IPS DF 4.7 (cell line): ENCODE measurements around the gene ZNF235.
"Not testable (repeated sequence)": the region's sequence is repeated elsewhere in the genome, so short reads cannot be mapped to it uniquely, and the experiment has no call there.

Experiments used
- DNase-seq: peaks from one replicate; pipeline ENCODE4 v3.0.0-alpha.2; 2013; ENCODE audit warnings: low spot score; ENCODE audit errors: extremely low read depth

Gene ZNF235

DNA sequence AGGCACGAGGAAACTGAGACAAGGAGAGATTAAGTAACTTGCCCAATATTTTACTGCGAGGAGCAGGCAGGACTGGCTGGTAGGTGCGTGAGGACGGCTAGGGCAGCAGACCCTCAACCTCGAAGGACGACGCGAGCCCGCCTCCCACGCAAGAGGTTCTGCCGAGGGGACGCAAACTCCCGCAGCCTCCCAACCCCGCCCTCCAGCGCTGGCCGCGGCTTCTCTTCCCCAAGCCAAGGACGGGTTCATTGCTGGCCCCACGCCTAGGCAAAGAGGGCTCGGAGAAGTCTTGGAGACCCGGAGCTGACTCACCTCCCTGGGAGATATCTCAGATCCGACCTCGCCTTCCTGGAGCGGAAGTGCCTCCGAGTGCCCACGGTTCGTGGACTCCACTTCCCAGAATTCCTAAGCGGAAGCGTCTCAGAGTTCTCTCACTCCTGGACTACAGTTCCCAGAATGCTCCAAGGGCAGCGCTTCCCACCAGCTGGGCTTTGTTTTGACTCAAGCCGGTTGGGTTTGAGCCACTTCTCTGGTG is at the start of gene ZNF235:
TSS of gene ZNF235 (minus strand) at position 367 of the 535 bp plus-strand sequence. CDS start 1,621 bp downstream, outside the sequence.
- DNase-seq, result peak; percentile 84

DNA sequence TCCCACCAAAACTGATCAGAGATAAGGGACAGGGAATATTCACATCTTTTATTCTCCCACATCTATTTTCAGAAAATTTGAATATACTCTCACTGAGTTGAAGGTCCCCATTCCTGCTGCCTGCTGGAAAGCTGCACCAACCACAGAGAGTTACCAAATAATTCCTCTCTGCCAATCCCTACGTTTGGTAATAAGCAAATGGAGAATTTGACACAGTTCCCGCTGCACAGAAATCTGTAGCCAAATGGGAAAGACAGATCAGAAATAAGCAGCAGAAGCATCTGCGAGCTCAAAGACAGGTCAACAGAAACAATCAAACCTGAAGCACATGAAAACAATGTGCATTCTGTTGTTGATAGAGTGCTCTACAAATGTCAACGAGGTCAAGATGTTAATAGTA is 41.7 kb upstream of the ZNF235 start:
- no peak for DNase-seq

DNA sequence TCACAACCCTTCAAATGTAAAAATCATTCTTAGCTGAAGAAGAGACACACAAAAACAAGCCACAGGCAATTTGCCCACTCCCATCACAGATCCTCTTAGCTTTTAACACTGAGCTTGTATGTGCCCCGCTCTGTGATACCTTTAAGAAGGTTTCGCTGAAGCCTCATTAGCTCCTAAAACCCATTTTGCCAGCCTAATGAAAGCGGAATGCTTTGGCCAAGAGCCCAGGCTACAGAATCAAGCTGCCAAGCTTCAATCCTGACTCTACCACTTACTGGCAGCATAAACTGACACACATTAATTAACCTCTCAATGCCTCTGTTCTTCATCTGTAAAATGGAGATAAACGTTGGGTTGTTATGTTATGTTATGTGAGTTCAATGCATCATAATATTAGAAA is 41.1 kb upstream of the ZNF235 start:
- no peak for DNase-seq

DNA sequence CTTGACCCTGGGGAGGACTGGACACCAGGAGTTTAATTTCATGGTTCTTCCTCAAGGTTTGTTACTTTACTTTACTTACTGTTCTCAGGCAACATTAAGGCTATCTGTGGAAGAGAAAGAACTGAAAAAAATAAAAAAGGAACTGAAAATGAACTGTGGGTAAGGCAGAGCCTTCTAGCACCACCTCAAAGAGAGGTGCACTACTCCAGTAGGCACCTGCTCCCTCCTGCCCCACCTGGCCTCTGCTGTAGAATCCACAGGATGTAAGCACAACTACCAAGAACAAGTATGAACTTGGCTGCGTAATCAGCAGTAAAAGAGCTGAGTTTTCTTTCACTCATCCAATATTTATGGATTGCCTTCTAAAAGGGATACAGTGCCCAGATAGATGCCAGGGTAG is 39.4 kb upstream of the ZNF235 start:
- DNase-seq, result no peak

DNA sequence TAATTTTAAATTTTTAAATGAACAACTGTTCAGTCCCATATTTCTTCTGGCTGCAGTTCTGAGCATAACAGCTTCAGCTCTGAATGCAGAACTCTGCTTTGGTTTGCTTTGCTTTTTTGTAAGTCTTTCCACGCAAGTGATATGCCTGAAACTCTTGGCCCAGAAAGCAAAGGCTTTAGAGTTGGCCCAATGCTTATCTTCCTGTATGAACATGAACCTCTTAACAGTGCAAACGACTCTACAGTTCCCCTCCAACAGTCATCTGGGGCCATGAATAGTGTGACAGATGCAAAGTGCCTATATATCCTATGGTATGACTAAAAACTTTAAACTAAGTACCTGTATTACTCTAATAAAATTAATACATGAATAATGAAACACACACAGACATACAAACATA is 37.0 kb upstream of the ZNF235 start:
- DNase-seq, result no peak

DNA sequence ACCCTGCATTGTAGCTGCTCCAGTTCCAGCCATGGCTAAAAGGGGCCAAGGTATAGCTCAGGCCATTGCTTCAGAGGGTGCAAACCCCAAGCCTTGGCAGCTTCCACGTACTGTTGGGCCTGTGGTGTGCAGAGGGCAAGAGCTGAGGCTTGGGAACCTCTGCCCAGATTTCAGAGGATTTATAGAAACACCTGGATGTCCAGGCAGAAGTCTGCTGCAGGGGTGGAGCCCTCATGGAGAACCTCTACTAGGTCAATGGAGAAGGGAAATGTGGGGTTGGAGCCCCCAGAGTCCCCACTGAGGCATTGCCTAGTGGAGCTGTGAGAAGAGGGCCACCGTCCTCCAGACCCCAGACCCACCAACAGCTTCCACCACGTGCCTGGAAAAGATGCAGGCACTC is 29.8 kb upstream of the ZNF235 start:
- DNase-seq, result not testable (repeated sequence)

DNA sequence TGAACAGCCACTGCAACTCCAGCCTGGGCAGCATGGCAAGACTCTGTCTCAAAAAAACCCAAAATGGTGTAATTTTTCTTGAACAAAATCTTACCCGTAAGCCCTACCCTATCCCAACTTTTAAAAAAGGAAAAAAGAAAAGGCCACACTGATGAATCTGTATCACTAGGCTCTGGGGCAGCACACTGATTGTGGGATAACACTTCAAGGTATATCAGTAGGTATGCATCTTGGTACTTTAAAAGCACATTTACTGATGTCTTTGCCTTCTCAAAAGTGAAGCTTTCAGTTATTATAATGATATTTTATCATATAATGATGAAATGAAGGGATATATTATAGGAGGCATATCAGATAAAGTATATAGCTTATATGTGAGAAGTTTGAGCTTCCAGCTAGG is 27.3 kb upstream of the ZNF235 start:
- no peak for DNase-seq

DNA sequence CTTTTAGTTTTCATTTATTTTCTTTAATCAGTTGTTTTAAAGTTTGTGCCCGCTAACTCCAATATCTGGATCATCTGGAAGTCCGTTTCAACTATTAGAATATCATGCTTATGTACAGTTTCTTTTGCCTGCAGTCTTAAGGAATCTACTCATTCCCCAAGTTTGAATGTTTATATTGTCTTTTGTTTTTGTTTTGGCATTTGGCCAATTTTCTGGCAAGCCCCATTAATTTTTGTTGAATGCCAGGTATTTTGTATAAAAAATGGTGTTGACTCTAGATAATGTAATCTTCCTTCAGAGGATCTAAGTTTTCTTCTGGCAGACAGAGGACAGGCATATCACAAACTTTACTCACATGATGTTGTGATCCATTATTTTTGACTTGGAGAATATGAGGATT is 11.1 kb upstream of the ZNF235 start:
- DNase-seq, result no peak

DNA sequence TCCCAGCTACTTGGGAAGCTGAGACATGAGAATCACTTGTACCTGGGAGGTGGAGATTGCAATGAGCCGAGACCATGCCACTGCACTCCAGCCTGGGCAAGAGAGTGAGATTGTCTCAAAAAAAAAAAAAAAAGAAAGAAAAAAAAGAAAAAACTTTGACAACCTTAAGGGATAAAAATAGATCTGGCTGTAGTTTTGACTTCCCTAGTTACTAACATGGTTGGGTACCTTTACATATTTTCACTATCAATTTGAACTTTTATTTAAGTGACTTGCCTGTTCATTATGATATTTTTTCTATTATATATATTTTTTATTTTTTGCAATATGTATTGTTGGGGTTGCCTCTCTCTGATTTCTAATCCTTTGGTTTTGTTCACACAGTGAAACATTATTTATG is 8.4 kb upstream of the ZNF235 start:
- no peak for DNase-seq

DNA sequence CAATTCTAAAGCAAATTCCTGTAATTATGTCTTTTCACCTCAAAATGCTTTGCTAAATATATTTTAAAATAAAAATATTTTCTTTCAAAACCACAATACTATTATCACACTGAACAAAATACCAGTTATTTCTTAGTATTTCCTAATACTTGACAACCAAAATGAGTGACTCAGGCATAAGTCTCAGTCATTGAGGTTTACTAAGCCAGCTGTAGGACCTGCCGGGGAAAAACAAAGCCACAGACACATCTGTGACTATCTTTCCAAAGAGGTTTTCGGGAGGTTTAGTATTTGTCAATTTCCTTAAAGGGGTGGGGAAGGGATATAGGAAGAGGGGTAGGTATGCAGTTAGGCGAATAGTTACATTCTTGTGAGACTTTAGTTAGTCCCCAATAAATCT is 3.2 kb upstream of the ZNF235 start:
- DNase-seq, result no peak

DNA sequence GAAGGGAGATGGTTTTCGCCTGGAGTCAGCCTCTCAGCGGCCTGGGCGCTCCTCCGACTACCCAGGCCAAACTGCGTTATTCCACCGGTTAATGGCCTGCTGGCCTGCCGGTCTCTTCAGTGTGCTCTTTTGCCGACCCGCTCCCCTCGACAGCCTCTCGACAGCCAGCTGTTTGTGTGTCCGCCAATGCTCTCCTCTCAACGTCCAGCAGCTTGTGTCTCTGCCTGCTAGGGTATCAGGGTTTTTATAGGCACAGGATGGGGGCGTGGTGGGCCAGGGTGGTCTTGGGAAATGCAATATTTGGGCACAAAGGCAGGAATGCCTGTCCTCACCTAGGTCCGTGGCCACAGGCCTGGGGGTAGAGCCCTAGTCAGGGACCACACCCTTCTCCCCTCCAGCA is 1.5 kb upstream of the ZNF235 start:
- DNase-seq, result no peak

DNA sequence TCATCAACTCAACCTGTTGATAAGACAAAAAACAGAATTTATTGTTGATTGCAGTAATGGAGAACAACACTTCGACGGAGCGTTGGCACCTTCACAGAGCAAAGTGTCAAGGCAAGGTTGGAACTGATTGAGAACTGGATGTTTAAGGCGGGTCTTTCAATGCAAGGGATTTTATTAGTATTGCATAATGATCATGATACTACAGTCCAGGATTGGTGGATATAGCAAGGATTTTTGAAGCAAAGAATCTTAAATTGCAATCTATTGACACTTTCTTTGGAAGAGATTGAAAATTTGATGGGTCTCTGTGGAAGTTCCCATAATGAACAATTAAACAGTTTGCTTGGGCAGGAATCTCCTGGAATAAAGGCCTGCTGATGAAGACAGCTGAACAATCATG is 632 bp upstream of the ZNF235 start:
- no peak for DNase-seq

DNA sequence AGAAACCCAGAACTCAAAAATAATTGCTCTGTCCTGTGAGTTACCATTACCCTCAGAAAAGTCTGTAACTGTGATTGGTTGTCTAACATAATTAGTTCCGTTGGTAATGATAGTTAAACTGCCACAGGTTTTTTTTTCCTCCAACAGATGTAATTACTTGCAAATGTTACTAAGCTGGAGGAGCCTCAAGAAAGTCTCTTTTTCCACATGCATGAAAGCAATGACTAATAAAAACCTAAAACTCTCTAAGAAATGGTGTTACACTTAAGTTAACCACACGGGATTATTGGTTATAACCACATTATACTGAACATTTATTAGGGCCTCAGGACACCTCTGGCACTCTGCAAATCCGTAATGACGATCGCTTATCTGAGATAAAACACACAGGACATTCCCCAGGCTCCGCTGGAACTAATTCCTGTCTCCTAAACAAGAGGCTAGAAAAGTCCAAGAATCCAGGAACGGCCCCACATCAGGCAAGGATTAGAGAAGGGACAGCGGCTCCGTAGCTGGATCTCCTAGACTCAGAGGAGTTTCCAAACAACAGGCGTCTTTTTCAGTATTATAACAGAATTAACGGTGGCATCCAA is 753 bp downstream of the ZNF235 start:
- DNase-seq, result no peak

DNA sequence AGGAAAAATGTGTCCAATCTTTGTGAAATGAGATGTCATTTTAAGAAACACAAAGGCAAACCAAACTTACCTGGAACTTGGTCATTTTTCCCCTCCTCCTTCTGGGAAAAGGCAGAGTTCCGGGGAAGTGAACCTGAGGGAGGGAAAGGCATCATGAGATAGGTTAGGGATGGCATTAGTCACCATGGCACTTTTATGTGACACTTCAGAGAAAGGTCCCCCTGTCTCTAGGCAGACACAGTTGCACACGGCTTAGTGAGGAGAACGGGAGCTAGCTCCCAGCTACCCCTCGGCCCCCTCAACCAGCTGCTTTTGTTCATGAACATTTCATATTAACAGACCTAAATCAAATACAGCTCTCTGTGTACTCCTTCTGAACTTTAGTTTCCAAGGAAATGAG is 1.5 kb downstream of the ZNF235 start:
- DNase-seq, result no peak

DNA sequence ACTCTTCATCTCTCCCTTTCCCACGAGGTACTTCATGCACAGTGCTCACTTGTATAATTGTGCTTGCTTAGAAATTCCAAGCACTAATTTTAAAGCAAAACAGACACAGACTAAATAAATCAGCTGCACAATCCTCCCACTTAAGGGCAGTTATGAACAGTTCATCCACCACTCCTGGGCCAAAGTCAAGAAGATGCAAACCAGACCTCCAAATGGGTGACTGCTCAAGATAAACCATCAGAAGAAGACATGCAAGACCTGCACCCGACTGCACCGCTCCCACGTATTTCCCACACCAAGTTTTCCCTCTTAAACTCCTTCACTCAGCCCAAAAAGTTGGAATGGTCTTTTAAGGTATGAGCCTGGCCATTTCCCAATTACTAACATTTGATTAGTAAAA is 19.9 kb downstream of the ZNF235 start:
- no peak for DNase-seq

DNA sequence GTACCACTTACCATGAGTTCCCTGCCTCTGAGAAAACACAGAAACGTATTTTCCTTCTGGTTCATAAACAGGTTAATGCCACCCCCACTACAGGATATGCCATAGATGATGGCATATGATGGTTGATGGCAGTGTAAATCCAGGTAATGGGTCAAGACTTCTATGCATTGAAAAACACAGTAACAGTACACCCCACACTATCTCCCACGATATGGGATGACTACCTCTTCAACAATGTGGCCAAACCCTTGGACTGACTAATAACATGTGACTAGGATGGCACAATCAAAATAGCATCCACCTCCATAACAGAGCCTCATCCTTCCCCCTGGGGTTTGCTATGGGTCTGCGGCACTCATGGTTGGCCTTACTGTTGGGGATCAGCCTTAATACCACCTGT is 22.0 kb downstream of the ZNF235 start:
- DNase-seq, result no peak

DNA sequence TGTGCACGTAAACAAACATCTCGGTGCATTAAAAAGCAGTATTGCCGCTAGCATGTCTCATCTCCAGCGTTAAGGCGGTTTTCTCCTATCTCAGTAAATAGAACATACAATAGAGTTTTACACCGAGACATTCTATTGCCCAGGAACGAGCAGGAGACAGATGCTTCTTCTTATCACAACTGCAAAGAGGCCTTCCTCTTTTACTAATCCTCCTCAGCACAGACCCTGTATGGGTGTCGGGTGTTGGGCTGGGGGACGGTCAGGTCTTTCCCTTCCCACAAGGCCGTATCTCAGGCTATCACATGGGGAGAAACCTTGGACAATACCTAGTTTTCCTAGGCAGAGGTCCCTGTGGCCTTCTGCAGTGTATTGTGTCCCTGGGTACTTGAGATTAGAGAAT is 23.9 kb downstream of the ZNF235 start:
- DNase-seq, result no peak

DNA sequence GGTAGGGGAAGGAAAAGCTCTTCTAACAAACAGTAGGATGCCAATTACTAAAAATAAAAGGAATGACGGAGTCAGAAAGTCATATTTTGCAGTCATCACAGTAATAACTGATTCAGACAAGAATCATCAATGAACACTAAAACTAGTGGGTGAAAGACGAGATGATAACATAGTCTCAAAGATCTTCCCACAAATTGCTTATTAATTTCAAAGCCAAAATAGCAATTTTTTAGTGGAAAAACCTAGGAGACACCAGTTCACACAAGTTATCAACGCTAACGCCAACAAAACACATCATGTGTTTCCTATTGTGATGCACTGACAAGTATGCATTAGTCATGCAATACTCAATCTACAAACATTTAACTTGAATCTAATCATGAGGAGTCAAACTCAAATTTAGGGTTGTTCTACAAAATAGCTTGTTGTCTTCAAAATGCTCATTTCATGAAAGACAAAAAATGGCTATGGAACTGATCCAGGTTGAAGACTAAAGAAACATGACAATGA is 26.6 kb downstream of the ZNF235 start:
- DNase-seq, result no peak

DNA sequence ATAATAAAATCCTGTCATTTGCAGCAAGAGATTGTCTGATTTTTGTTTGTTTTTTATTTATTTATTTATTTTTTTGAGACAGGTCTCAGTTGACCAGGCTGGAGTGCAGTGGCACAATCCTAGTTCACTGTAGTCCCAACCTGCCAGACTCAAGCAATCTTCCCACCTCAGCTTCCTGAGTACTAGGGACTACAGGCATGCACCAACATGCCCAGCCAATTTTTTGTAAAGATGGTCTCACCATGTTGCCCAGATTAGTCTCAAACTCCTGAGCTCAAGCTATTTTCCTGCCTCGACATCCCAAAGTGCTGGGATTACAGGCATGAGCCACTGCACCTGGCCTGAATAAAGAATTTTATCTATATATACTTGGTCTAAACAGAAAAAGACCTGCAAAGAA is 27.5 kb downstream of the ZNF235 start:
- DNase-seq, result no peak

DNA sequence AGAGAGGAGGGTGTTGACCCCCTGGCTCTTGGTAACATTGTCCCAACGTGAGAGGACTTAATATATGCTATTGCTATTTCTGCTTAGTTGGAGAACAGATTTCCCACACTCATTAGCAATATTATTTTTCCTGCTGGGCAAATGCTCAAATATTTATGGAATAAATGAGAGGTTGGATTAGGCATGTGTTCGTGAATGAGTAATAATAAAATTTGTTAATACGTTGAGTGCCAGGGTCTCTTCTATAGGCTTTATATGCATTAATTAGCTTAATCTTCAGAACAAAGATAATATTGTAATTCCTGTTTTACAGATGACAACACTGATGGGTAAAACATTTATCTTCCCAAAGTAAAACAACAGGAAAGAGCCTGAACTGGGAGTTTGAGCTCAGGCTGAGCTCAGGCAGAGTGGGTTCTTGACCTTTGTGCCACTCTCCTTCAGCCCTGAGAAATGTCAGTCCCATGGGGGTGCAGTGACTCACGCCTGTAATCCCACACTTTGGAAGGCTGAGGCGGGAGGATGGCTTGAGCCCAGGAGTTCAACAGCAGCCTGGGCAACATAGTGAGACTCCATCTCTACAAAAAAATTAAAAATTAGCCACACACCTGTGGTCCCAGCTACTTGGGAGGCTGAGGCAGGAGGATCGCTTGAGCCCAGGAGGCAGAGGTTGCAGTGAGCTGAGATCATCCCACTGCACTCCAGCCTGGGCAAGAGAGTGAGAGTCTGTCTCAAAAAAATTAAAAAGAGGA is 44.0 kb downstream of the ZNF235 start:
- no peak for DNase-seq

DNA sequence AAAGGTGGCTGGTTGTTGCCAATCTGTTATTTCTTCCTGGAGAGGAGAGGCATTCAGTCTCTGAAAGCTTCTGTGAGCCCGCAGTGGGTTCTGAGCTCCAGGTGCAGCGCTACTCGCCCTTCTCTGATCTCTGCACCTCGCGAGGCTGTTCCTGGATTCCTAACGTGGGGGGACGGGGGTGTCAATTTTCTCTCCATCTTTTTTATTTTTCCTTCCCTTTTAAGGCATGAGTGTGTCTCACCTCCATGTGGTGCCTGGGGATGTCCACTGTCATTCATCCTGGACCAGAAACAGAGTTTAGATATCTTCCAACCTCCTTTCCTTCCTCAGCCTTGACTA is 44.5 kb downstream of the ZNF235 start:
- DNase-seq, result no peak

DNA sequence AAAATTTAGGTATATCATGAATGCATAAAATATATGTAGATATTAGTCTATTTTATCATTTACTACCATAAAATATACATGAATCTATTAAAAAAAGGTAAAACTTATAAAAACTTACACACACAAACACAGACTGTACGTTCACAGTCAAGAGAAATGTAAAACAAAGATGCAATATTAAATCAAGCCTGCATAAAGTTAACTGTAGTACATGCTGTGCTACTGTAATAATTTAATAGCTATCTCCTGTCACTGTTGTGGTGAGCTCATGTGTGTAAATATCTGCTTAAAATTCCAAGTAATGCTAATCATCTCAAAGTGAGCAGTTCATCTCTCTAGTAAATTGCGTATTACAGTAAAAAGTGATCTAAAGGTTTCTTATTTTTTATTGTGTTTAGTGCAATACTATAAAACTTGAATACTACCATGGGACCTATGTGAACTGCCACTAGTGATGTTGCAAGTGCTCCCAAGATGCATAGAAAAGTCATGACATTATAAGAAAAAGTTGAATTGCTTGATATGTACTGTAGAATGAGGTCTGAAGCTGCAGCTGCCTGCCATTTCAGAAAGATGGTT is 45.9 kb downstream of the ZNF235 start:
- DNase-seq, result no peak

DNA sequence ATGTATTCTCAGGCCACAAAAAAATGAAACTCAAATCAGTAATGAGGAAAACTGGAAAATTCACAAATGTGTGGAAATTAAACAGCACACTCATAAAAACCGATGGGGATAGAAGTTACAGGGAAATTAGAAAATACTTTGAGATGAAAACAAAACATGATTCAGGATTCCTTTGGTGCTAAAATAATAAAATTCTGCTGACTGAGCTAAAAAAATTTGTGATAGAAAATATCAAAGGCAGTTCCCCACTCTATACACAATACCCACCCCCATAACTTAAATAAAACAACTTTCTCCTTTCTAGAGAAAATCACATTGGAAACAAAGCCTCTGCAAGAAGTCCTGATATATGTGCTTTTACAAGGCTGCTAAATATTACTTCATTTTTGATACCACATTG is 46.7 kb downstream of the ZNF235 start:
- DNase-seq, result no peak
